Hepatocyte (in vitro differentiated cells): Measurements from ENCODE around the gene TMEM17. TPM values are rescaled to one million over a fixed set of nuclear protein-coding genes. Genes with fewer than 3 reads are reported as not detected.
A peak's percentile ranks its signal among the peaks of the same experiment; 100 is the strongest.

Experiments
- DNase-seq: peaks from one replicate; pipeline ENCODE4 v3.0.0-alpha.2; 2016; ENCODE audit warnings: low spot score
- H2AFZ ChIP-seq: fragments of 200-600 bp; sonication (generic); 2 replicates; pipeline ENCODE4 v1.6.0; 2016; ENCODE audit warnings: antibody characterized with exemption, mild to moderate bottlenecking
- H3K27ac ChIP-seq: fragments of 200-600 bp; sonication (generic); 2 replicates; pipeline ENCODE4 v1.5.1; 2016; ENCODE audit warnings: mild to moderate bottlenecking
- H3K27me3 ChIP-seq: fragments of 200-600 bp; sonication (generic); 2 replicates; pipeline ENCODE4 v1.6.1; 2016
- H3K36me3 ChIP-seq: fragments of 200-600 bp; sonication (generic); replicated peaks from 2 replicates; pipeline ENCODE4 v1.5.1; 2016; ENCODE audit warnings: low read depth; ENCODE audit not compliant: insufficient read depth
- H3K4me1 ChIP-seq: fragments of 200-600 bp; sonication (generic); 2 replicates; pipeline ENCODE4 v1.5.1; 2016; ENCODE audit warnings: mild to moderate bottlenecking, moderate library complexity; ENCODE audit not compliant: insufficient read depth
- H3K4me2 ChIP-seq: fragments of 200-600 bp; sonication (generic); 2 replicates; pipeline ENCODE4 v1.6.0; 2016
- H3K4me3 ChIP-seq: fragments of 200-600 bp; sonication (generic); 2 replicates; pipeline ENCODE4 v1.5.1; 2016; ENCODE audit warnings: mild to moderate bottlenecking
- H3K79me2 ChIP-seq: fragments of 200-600 bp; sonication (generic); 2 replicates; pipeline ENCODE4 v1.6.0; 2017; ENCODE audit warnings: mild to moderate bottlenecking
- H3K9me2 ChIP-seq: fragments of 200-600 bp; sonication (generic); replicated peaks from 2 replicates; pipeline ENCODE4 v1.6.0; 2017; ENCODE audit warnings: mild to moderate bottlenecking; ENCODE audit not compliant: insufficient read depth
- H3K9me3 ChIP-seq: fragments of 200-600 bp; sonication (generic); 2 replicates; pipeline ENCODE4 v1.5.1; 2016; ENCODE audit warnings: low read depth, mild to moderate bottlenecking
- H4K20me1 ChIP-seq: fragments of 200-600 bp; sonication (generic); 2 replicates; pipeline ENCODE4 v1.6.0; 2016; ENCODE audit warnings: mild to moderate bottlenecking; ENCODE audit not compliant: insufficient read depth, poor library complexity, severe bottlenecking
- CTCF ChIP-seq: fragments of 200-600 bp; sonication (generic); IDR thresholded peaks from 2 replicates; pipeline ENCODE4 v1.5.1; 2016; ENCODE audit warnings: antibody characterized with exemption, mild to moderate bottlenecking; ENCODE audit not compliant: poor library complexity
- EZH2 ChIP-seq: fragments of 200-600 bp; sonication (generic); IDR thresholded peaks from 2 replicates; pipeline ENCODE4 v1.6.1; 2016; ENCODE audit warnings: antibody characterized with exemption, mild to moderate bottlenecking, borderline replicate concordance
- EZH2phosphoT487 ChIP-seq: fragments of 200-600 bp; sonication (generic); IDR thresholded peaks from one replicate; pipeline ENCODE4 v1.6.1; 2018; ENCODE audit warnings: antibody characterized with exemption, mild to moderate bottlenecking, low read depth, moderate library complexity; ENCODE audit not compliant: unreplicated experiment, severe bottlenecking
- WGBS: methylation state at CpG from one replicate; pipeline ENCODE4 v1.1.6; 2016; ENCODE audit warnings: low lambda C conversion rate; ENCODE audit errors: missing lambda C conversion rate; 5-methylcytosine and 5-hydroxymethylcytosine counted together
- polyA plus RNA-seq: library from polyadenylated mRNA; unstranded; fragments of >200 nt; fragmentation: Nextera tagmentation; extraction: Ambion mirVana; gene quantifications from 2 replicates; pipeline ENCODE4 v1.2.1, GENCODE V29; 2016
- total RNA-seq: library from RNA; depleted of rRNA; stranded (reverse); fragments of >200 nt; gene quantifications from 2 replicates; pipeline ENCODE4 v1.2.3, GENCODE V29; 2014

The TMEM17 gene
- total and polyA plus RNA-seq, 2 experiments from 2014 or later = 3.6 TPM

GRCh38 chr2:62545261-62545660 lies 39.3 kb upstream of the TMEM17 start:
- no peak for TF ChIP-seq EZH2phosphoT487
- TF ChIP-seq EZH2 = no peak
- TF ChIP-seq CTCF = no peak
- WGBS = 96% methylated on average over 6 of the region's 6 CpGs

GRCh38 chr2:62540408-62541168 lies 34.6 kb upstream of the TMEM17 start:
- peak overlapping the region; percentile 31 for H3K4me2 ChIP-seq
- H3K27ac ChIP-seq = peak overlapping the region; percentile 49
- no peaks in the 10 kb centered on the region for H3K79me2 ChIP-seq
- no peaks in the 10 kb centered on the region for H3K27me3 ChIP-seq
- peaks cover 25% of the 10 kb centered on the region for H3K4me1 ChIP-seq
- H2AFZ ChIP-seq = no peak overlapping the region
- no peaks in the 10 kb centered on the region for H3K36me3 ChIP-seq
- no peak overlapping the region for H3K4me3 ChIP-seq
- no peak for TF ChIP-seq EZH2
- no peak for TF ChIP-seq EZH2phosphoT487
- no peak for TF ChIP-seq CTCF
- no peaks in the 10 kb centered on the region for H3K9me3 ChIP-seq
- WGBS = 73% methylated on average over 5 of the region's 5 CpGs
- H4K20me1 ChIP-seq = no peaks in the 10 kb centered on the region
- DNase-seq = peak; percentile 43
- no peaks in the 10 kb centered on the region for H3K9me2 ChIP-seq

More at GRCh38 chr2:62545261-62545660, 39.3 kb upstream of the TMEM17 start:
- H3K27me3 ChIP-seq = no peaks in the 10 kb centered on the region
- no peak overlapping the region for H3K27ac ChIP-seq
- H3K4me3 ChIP-seq = no peak overlapping the region
- H4K20me1 ChIP-seq = no peaks in the 10 kb centered on the region
- no peaks in the 10 kb centered on the region for H3K9me3 ChIP-seq
- no peak overlapping the region for H3K4me2 ChIP-seq
- H3K4me1 ChIP-seq = peaks cover 17% of the 10 kb centered on the region
- H3K36me3 ChIP-seq = no peaks in the 10 kb centered on the region
- DNase-seq = no peak
- H3K79me2 ChIP-seq = no peaks in the 10 kb centered on the region
- H2AFZ ChIP-seq = no peak overlapping the region
- no peaks in the 10 kb centered on the region for H3K9me2 ChIP-seq

GRCh38 chr2:62539606-62540407 lies 33.8 kb upstream of the TMEM17 start:
- Histone ChIP-seq H3K9me3 (no peaks in the 10 kb centered on the region), H3K4me2 (peak overlapping the region; percentile 31), H3K4me1 (peaks cover 25% of the 10 kb centered on the region), H3K36me3 (no peaks in the 10 kb centered on the region), H2AFZ (no peak overlapping the region), H3K9me2 (no peaks in the 10 kb centered on the region), H3K27ac (peak overlapping the region; percentile 44), H3K79me2 (no peaks in the 10 kb centered on the region), H4K20me1 (no peaks in the 10 kb centered on the region), H3K4me3 (no peak overlapping the region), H3K27me3 (no peaks in the 10 kb centered on the region)
- TF ChIP-seq CTCF = no peak
- TF ChIP-seq EZH2phosphoT487 = no peak
- TF ChIP-seq EZH2 = no peak
- DNase-seq = no peak
